OCI-LY3 (cell line): ENCODE data around the gene CROCC.

Source experiments
- H2AFZ ChIP-seq: fragments of 200-600, 300-600 bp; shearing (Covaris generic); 2 replicates; pipeline ENCODE4 v1.6.0; 2014; ENCODE audit warnings: antibody characterized with exemption, low read depth, low read length
- H3K27ac ChIP-seq: fragments of 200-600, 300-600 bp; sonication (generic); 2 replicates; pipeline ENCODE4 v1.5.1; 2014; ENCODE audit warnings: mild to moderate bottlenecking, low read length, moderate library complexity, mixed read lengths
- H3K27me3 ChIP-seq: fragments of 200-600, 300-600 bp; sonication (generic); 2 replicates; pipeline ENCODE4 v1.6.1; 2014; ENCODE audit warnings: low read depth, low read length, mixed read lengths
- H3K36me3 ChIP-seq: fragments of 200-600, 300-600 bp; sonication (generic); replicated peaks from 2 replicates; pipeline ENCODE3; 2014; ENCODE audit warnings: low read depth, low read length, mixed read lengths
- H3K4me1 ChIP-seq: fragments of 300-600, 200-600 bp; sonication (generic); 2 replicates; pipeline ENCODE4 v1.6.1; 2014; ENCODE audit warnings: low read length, mixed read lengths
- H3K4me2 ChIP-seq: fragments of 200-600, 300-600 bp; sonication (generic); 2 replicates; pipeline ENCODE4 v1.6.1; 2014; ENCODE audit warnings: low read length, mixed read lengths
- H3K4me3 ChIP-seq: fragments of 300-600, 200-600 bp; sonication (generic); 2 replicates; pipeline ENCODE4 v1.5.1; 2014; ENCODE audit warnings: antibody characterized with exemption, mild to moderate bottlenecking, low read length, moderate library complexity
- H3K79me2 ChIP-seq: fragments of 300-600, 200-600 bp; shearing (Covaris generic); 2 replicates; pipeline ENCODE4 v1.6.1; 2014; ENCODE audit warnings: mild to moderate bottlenecking, low read length, mixed read lengths
- H3K9ac ChIP-seq: fragments of 300-600, 200-600 bp; shearing (Covaris generic); 2 replicates; pipeline ENCODE4 v1.6.0; 2014; ENCODE audit warnings: mild to moderate bottlenecking, low read length, moderate library complexity
- H3K9me3 ChIP-seq: fragments of 200-600, 300-600 bp; shearing (Covaris generic); 2 replicates; pipeline ENCODE4 v1.6.1; 2014; ENCODE audit warnings: low read length, mixed read lengths; ENCODE audit not compliant: insufficient read depth
- H4K20me1 ChIP-seq: fragments of 200-600, 300-600 bp; sonication (generic); 2 replicates; pipeline ENCODE4 v1.6.1; 2016; ENCODE audit warnings: low read length, mixed read lengths; ENCODE audit not compliant: insufficient read depth
- EZH2phosphoT487 ChIP-seq: fragments of 200-600 bp; shearing (Covaris generic); IDR thresholded peaks from 2 replicates; pipeline ENCODE4 v1.6.1; 2018; ENCODE audit warnings: antibody characterized with exemption, mixed run types, low read depth
- TF ChIP-seq, protein P1 (sequence below): fragments of 200-600, 300-600 bp; sonication (generic); IDR thresholded peaks from 2 replicates; pipeline ENCODE4 v1.5.1; 2014; ENCODE audit warnings: antibody characterized with exemption, low read length, low read depth

Gene CROCC

DNA sequence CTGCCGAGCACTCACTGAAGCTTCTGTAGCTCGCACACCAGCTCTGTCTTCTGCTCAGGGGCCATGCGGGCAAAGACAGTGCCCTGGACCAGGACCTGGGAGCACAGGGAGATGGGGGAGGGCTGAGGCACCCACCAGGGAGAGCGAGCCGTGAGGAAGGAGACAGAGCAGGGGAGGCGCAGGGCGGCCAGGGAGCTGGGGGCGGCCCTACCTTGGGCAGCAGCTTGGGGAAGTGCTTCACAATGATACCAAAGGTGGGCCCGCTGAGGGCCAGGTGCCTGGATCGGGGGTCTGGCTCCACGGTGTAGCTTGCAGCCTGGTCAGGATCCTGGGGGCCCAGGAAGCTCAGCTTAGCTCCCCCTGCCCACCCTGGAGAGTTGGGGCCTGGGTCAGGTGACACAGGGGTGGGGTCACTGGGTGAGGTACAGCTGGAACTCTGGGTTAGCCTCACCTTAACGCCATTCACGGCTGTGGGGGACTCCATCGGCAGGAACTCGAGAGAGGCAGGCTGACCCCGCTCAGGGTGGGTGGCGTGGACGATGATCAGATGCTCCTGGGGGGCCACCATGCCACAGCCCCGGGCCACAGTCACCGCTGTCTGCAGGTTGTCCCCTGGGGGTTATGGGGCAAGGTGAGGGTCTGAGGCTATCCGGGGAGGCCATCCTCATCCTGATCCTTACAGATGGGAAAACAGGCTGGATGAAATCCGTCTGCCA lies 68.1 kb downstream of the CROCC start:
- Histone ChIP-seq H3K36me3 (no peaks in the 10 kb centered on the region), H2AFZ (no peak overlapping the region), H3K9ac (no peak overlapping the region), H3K4me2 (no peak overlapping the region), H3K27me3 (no peaks in the 10 kb centered on the region), H3K27ac (no peak overlapping the region), H3K9me3 (no peaks in the 10 kb centered on the region), H4K20me1 (no peaks in the 10 kb centered on the region), H3K79me2 (no peaks in the 10 kb centered on the region), H3K4me3 (no peak overlapping the region), H3K4me1 (no peaks in the 10 kb centered on the region)
- TF ChIP-seq, protein P1, sequence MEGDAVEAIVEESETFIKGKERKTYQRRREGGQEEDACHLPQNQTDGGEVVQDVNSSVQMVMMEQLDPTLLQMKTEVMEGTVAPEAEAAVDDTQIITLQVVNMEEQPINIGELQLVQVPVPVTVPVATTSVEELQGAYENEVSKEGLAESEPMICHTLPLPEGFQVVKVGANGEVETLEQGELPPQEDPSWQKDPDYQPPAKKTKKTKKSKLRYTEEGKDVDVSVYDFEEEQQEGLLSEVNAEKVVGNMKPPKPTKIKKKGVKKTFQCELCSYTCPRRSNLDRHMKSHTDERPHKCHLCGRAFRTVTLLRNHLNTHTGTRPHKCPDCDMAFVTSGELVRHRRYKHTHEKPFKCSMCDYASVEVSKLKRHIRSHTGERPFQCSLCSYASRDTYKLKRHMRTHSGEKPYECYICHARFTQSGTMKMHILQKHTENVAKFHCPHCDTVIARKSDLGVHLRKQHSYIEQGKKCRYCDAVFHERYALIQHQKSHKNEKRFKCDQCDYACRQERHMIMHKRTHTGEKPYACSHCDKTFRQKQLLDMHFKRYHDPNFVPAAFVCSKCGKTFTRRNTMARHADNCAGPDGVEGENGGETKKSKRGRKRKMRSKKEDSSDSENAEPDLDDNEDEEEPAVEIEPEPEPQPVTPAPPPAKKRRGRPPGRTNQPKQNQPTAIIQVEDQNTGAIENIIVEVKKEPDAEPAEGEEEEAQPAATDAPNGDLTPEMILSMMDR, result no peak
- TF ChIP-seq EZH2phosphoT487, result no peak

DNA sequence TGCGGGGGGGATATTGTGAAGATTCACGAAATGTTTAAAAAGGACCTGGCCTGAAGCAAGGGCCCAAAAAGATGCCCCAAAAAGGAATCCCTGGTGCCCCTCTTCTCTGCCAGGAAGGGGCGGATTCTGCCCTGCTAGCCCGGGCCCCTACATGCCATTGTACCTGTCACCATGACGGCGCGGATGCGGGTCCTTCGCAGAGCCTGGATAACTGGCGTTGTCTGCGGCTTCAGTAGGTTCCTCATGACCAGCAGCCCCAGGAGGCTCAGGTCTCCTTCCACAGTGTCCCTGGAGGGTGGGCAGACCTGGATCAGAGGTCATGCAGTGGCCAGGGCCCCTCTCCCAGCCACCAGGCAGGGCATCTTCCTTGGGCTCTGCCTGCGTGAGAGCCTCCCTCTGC lies 69.8 kb downstream of the CROCC start:
- Histone ChIP-seq H3K9ac (no peak overlapping the region), H3K4me2 (no peak overlapping the region), H3K9me3 (no peaks in the 10 kb centered on the region), H3K4me1 (no peaks in the 10 kb centered on the region), H3K79me2 (no peaks in the 10 kb centered on the region), H2AFZ (no peak overlapping the region), H3K4me3 (no peak overlapping the region), H4K20me1 (no peaks in the 10 kb centered on the region), H3K27me3 (no peaks in the 10 kb centered on the region), H3K36me3 (no peaks in the 10 kb centered on the region), H3K27ac (no peak overlapping the region)
- no peak for TF ChIP-seq EZH2phosphoT487
- TF ChIP-seq, protein P1, result no peak

DNA sequence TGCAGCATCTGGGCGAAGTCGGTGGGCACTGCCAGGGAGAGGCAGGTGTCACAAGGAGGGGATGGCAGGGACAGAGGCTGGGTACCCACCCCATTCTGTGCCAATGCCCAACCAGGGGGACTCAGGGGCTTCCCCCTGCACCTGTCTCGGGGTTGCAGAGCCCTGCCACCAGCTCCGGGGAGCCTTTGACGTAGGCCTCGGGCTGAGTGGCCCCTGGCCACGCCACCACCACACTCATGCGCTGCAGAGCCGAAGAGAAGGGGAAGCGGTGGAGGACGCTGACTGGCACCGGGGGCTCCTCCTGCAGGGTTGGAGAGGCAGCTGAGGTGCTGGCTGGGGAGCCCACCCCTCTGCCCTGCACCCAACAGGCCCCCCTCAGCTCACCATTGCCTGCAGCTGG lies 70.4 kb downstream of the CROCC start:
- Histone ChIP-seq H3K27ac (no peak overlapping the region), H3K79me2 (no peaks in the 10 kb centered on the region), H4K20me1 (no peaks in the 10 kb centered on the region), H3K4me3 (no peak overlapping the region), H3K9ac (no peak overlapping the region), H3K27me3 (no peaks in the 10 kb centered on the region), H2AFZ (no peak overlapping the region), H3K4me2 (no peak overlapping the region), H3K4me1 (no peaks in the 10 kb centered on the region), H3K9me3 (no peaks in the 10 kb centered on the region), H3K36me3 (no peaks in the 10 kb centered on the region)
- TF ChIP-seq, protein P1, result no peak
- TF ChIP-seq EZH2phosphoT487, result no peak

DNA sequence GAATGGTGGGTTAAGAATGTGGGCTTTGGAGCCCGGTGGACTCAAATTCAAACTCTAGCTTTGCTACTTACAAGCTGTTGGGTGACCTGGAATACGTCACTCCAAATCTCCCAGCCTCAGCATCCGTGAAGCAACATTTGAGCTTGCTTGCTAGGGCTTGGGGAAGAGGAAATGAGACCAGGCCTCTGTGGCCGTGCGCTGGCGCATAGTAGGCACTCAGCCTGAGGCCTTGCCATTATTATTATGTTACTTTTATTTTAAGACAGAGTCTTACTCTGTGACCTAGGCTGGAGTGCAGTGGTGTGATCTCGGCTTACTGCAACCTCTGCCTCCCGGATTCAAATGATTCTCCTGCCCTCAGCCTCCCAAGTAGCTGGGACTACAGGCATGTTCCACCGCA lies 70.9 kb downstream of the CROCC start:
- Histone ChIP-seq H3K4me2 (no peak overlapping the region), H3K27ac (no peak overlapping the region), H3K36me3 (no peaks in the 10 kb centered on the region)

More for the DNA sequence above, 70.9 kb downstream of the CROCC start:
- Histone ChIP-seq H3K9me3 (no peaks in the 10 kb centered on the region), H3K79me2 (no peaks in the 10 kb centered on the region), H4K20me1 (no peaks in the 10 kb centered on the region), H3K27me3 (no peaks in the 10 kb centered on the region), H3K4me1 (no peaks in the 10 kb centered on the region), H3K4me3 (no peak overlapping the region), H3K9ac (no peak overlapping the region), H2AFZ (no peak overlapping the region)
- TF ChIP-seq EZH2phosphoT487, result no peak
- TF ChIP-seq, protein P1, result no peak
